ENCODE data around the gene SFXN5. TPM values are rescaled to one million over a fixed set of nuclear protein-coding genes. Genes with fewer than 3 reads are reported as not detected.

SFXN5 gene
- total RNA-seq, 1 donor from 2014 or later: 29.8 TPM

- no peak for TF ChIP-seq CTCF (IDR thresholded peaks at IDR 0.05; ENCODE audit: unreplicated experiment)
- DNase-seq (ENCODE audit: low spot score): no peak
- no peaks in the 10 kb centered on the region for H3K9me3 Mint-ChIP-seq (ENCODE audit: unreplicated experiment)
- peaks cover 15% of the 10 kb centered on the region for H3K36me3 Mint-ChIP-seq (ENCODE audit: low read depth, unreplicated experiment)
- H3K4me3 Mint-ChIP-seq (ENCODE audit: unreplicated experiment): no peak overlapping the region
- no peak overlapping the region for H3K27ac Mint-ChIP-seq (ENCODE audit: unreplicated experiment)
- peaks cover 3% of the 10 kb centered on the region for H3K27me3 Mint-ChIP-seq (ENCODE audit: unreplicated experiment)
- H3K4me1 Mint-ChIP-seq (ENCODE audit: unreplicated experiment): peaks cover 13% of the 10 kb centered on the region
Measured at GRCh38 chr2:73004889-73005596, 66.5 kb downstream of the SFXN5 start.

- H3K4me3 Mint-ChIP-seq (ENCODE audit: unreplicated experiment): peak overlapping the region; percentile 40
- peaks cover 14% of the 10 kb centered on the region for H3K36me3 Mint-ChIP-seq (ENCODE audit: low read depth, unreplicated experiment)
- no peak for DNase-seq (ENCODE audit: low spot score)
- H3K9me3 Mint-ChIP-seq (ENCODE audit: unreplicated experiment): no peaks in the 10 kb centered on the region
- no peak overlapping the region for H3K27ac Mint-ChIP-seq (ENCODE audit: unreplicated experiment)
- peaks cover 13% of the 10 kb centered on the region for H3K4me1 Mint-ChIP-seq (ENCODE audit: unreplicated experiment)
- H3K27me3 Mint-ChIP-seq (ENCODE audit: unreplicated experiment): peaks cover 3% of the 10 kb centered on the region
- TF ChIP-seq CTCF (IDR thresholded peaks at IDR 0.05; ENCODE audit: unreplicated experiment): no peak
Measured at GRCh38 chr2:73004466-73004865, 67.0 kb downstream of the SFXN5 start.

GRCh38 chr2:73003027-73003426 is 68.5 kb downstream of the SFXN5 start:
- Mint-ChIP-seq H3K4me1 (ENCODE audit: unreplicated experiment) (peaks cover 13% of the 10 kb centered on the region), H3K27me3 (ENCODE audit: unreplicated experiment) (peaks cover 3% of the 10 kb centered on the region), H3K9me3 (ENCODE audit: unreplicated experiment) (no peaks in the 10 kb centered on the region), H3K27ac (ENCODE audit: unreplicated experiment) (no peak overlapping the region), H3K36me3 (ENCODE audit: low read depth, unreplicated experiment) (peaks cover 11% of the 10 kb centered on the region), H3K4me3 (ENCODE audit: unreplicated experiment) (no peak overlapping the region)
- no peak for DNase-seq (ENCODE audit: low spot score)
- no peak for TF ChIP-seq CTCF (IDR thresholded peaks at IDR 0.05; ENCODE audit: unreplicated experiment)

GRCh38 chr2:73000808-73001570 is 70.5 kb downstream of the SFXN5 start:
- Mint-ChIP-seq H3K27ac (ENCODE audit: unreplicated experiment) (no peak overlapping the region), H3K4me3 (ENCODE audit: unreplicated experiment) (no peak overlapping the region), H3K4me1 (ENCODE audit: unreplicated experiment) (no peaks in the 10 kb centered on the region), H3K27me3 (ENCODE audit: unreplicated experiment) (peaks cover 3% of the 10 kb centered on the region), H3K9me3 (ENCODE audit: unreplicated experiment) (no peaks in the 10 kb centered on the region), H3K36me3 (ENCODE audit: low read depth, unreplicated experiment) (peaks cover 13% of the 10 kb centered on the region)
- TF ChIP-seq CTCF (IDR thresholded peaks at IDR 0.05; ENCODE audit: unreplicated experiment): no peak
- DNase-seq (ENCODE audit: low spot score): no peak
